ENCODE results near the gene RNF145.

- TF ChIP-seq, protein P1, sequence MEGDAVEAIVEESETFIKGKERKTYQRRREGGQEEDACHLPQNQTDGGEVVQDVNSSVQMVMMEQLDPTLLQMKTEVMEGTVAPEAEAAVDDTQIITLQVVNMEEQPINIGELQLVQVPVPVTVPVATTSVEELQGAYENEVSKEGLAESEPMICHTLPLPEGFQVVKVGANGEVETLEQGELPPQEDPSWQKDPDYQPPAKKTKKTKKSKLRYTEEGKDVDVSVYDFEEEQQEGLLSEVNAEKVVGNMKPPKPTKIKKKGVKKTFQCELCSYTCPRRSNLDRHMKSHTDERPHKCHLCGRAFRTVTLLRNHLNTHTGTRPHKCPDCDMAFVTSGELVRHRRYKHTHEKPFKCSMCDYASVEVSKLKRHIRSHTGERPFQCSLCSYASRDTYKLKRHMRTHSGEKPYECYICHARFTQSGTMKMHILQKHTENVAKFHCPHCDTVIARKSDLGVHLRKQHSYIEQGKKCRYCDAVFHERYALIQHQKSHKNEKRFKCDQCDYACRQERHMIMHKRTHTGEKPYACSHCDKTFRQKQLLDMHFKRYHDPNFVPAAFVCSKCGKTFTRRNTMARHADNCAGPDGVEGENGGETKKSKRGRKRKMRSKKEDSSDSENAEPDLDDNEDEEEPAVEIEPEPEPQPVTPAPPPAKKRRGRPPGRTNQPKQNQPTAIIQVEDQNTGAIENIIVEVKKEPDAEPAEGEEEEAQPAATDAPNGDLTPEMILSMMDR (conservative IDR thresholded peaks at IDR 0.05; ENCODE audit: low read depth, low read length), result no peak
- no peak for TF ChIP-seq EZH2 (IDR thresholded peaks at IDR 0.05; ENCODE audit: low read length, unreplicated experiment)
- no peak for TF ChIP-seq EZH2phosphoT487 (IDR thresholded peaks at IDR 0.05; ENCODE audit: borderline replicate concordance, low read length)
These were observed 81.2 kb downstream of the RNF145 start for GRCh38 chr5:159128070-159128541.

Data from PC-3 (cell line).